Skin epidermis (tissue), 12 donors: ENCODE measurements around the gene CTXND1.

Source experiments
- H3K27ac ChIP-seq, 21 experiments: fragments of 200-600 bp; sonication (generic) in 11 of 21; one replicate each; pipeline ENCODE4 v1.5.0; 2020; ENCODE audit warnings: mild to moderate bottlenecking in 3 of 21, inconsistent platforms in 2 of 21, moderate library complexity in 2 of 21
- H3K4me3 ChIP-seq, 7 experiments: fragments of 200-600 bp; sonication (generic) in 2 of 7; one replicate each; pipeline ENCODE4 v1.5.0; 2020; ENCODE audit warnings: inconsistent platforms in 2 of 7, mild to moderate bottlenecking in 2 of 7, moderate library complexity in 1 of 7

Gene CTXND1

GRCh38 chr15:80216141-80216540 is 35.9 kb downstream of the CTXND1 start:
- Histone ChIP-seq H3K27ac (no peak overlapping the region), H3K4me3 (no peak overlapping the region)

GRCh38 chr15:80214910-80215309 is 37.1 kb downstream of the CTXND1 start:
- no peak overlapping the region for H3K4me3 ChIP-seq
- no peak overlapping the region for H3K27ac ChIP-seq

- no peak overlapping the region for H3K4me3 ChIP-seq
- H3K27ac ChIP-seq, result no peak overlapping the region
These were observed 40.0 kb downstream of the CTXND1 start for GRCh38 chr15:80211976-80212375.

GRCh38 chr15:80210611-80211573 is 41.1 kb downstream of the CTXND1 start:
- no peak overlapping the region for H3K27ac ChIP-seq
- H3K4me3 ChIP-seq, result no peak overlapping the region

GRCh38 chr15:80208758-80209734 is 43.0 kb downstream of the CTXND1 start:
- H3K27ac ChIP-seq, result no peak overlapping the region
- no peak overlapping the region for H3K4me3 ChIP-seq

- no peak overlapping the region for H3K27ac ChIP-seq
- no peak overlapping the region for H3K4me3 ChIP-seq
These were observed 44.1 kb downstream of the CTXND1 start for GRCh38 chr15:80207887-80208286.

- H3K4me3 ChIP-seq, result no peak overlapping the region
These were observed 47.8 kb downstream of the CTXND1 start for GRCh38 chr15:80204231-80204630.

GRCh38 chr15:80203361-80203885 is 48.6 kb downstream of the CTXND1 start:
- H3K27ac ChIP-seq, result no peak overlapping the region
- no peak overlapping the region for H3K4me3 ChIP-seq

More at GRCh38 chr15:80204231-80204630, 47.8 kb downstream of the CTXND1 start:
- H3K27ac ChIP-seq, result no peak overlapping the region

- Histone ChIP-seq H3K27ac (no peak overlapping the region), H3K4me3 (no peak overlapping the region)
These were observed 49.2 kb downstream of the CTXND1 start for GRCh38 chr15:80202641-80203360.

- Histone ChIP-seq H3K4me3 (no peak overlapping the region), H3K27ac (no peak overlapping the region)
These were observed 50.0 kb downstream of the CTXND1 start for GRCh38 chr15:80202016-80202315.

GRCh38 chr15:80201256-80202015 is 50.6 kb downstream of the CTXND1 start:
- no peak overlapping the region for H3K27ac ChIP-seq
- H3K4me3 ChIP-seq, result no peak overlapping the region

- H3K4me3 ChIP-seq, result no peak overlapping the region
- no peak overlapping the region for H3K27ac ChIP-seq
These were observed 52.1 kb downstream of the CTXND1 start for GRCh38 chr15:80199869-80200268.

- no peak overlapping the region for H3K27ac ChIP-seq
- H3K4me3 ChIP-seq, result no peak overlapping the region
These were observed 52.6 kb downstream of the CTXND1 start for GRCh38 chr15:80199366-80199765.

- Histone ChIP-seq H3K27ac (no peak overlapping the region), H3K4me3 (no peak overlapping the region)
These were observed 57.1 kb downstream of the CTXND1 start for GRCh38 chr15:80194914-80195313.

GRCh38 chr15:80194186-80194585 is 57.8 kb downstream of the CTXND1 start:
- Histone ChIP-seq H3K27ac (no peak overlapping the region), H3K4me3 (no peak overlapping the region)

GRCh38 chr15:80191897-80192595 is 60.0 kb downstream of the CTXND1 start:
- H3K27ac ChIP-seq, result no peak overlapping the region
- no peak overlapping the region for H3K4me3 ChIP-seq

GRCh38 chr15:80191198-80191597 is 60.8 kb downstream of the CTXND1 start:
- Histone ChIP-seq H3K27ac (no peak overlapping the region), H3K4me3 (no peak overlapping the region)

GRCh38 chr15:80188251-80188650 is 63.8 kb downstream of the CTXND1 start:
- Histone ChIP-seq H3K27ac (no peak overlapping the region), H3K4me3 (no peak overlapping the region)
